ENCODE results near the gene WDR48. TPM values are rescaled to one million over a fixed set of nuclear protein-coding genes. Genes with fewer than 3 reads are reported as not detected.

Gene WDR48
- total RNA-seq, 2 experiments from 2014 or later, result 38.5 to 39.4 TPM

- Mint-ChIP-seq H3K27me3 (no peaks in the 10 kb centered on the region), H3K36me3 (peaks cover 11% of the 10 kb centered on the region), H3K27ac (peak overlapping the region; percentile 27), H3K4me3 (no peak overlapping the region), H3K9me3 (no peaks in the 10 kb centered on the region), H3K4me1 (peaks cover 8% of the 10 kb centered on the region)
- DNase-seq (no peak), ATAC-seq (ENCODE audit: low read depth) (no peak)
- POLR2A ChIA-PET, result interaction anchor here (1.4 kb wide), 1 partner anchor 10 kb away, joined by 4 read pairs; no protein-coding TSS in a partner anchor
Observed at GRCh38 chr3:39137435-39137936, 85.7 kb downstream of the WDR48 start.

- Mint-ChIP-seq H3K36me3 (peaks cover 14% of the 10 kb centered on the region), H3K4me1 (peaks cover 8% of the 10 kb centered on the region), H3K9me3 (no peaks in the 10 kb centered on the region), H3K27me3 (no peaks in the 10 kb centered on the region), H3K4me3 (no peak overlapping the region), H3K27ac (peak overlapping the region; percentile 27)
- POLR2A ChIA-PET, result interaction anchor here (1.4 kb wide), 1 partner anchor 9 kb away, joined by 4 read pairs; no protein-coding TSS in a partner anchor
- ATAC-seq (ENCODE audit: low read depth), result no peak
- no peak for DNase-seq
Observed at GRCh38 chr3:39137991-39138803, 86.4 kb downstream of the WDR48 start.

- H3K27me3 Mint-ChIP-seq, result no peaks in the 10 kb centered on the region
- H3K36me3 Mint-ChIP-seq, result peaks cover 17% of the 10 kb centered on the region
- no peak overlapping the region for H3K4me3 Mint-ChIP-seq
- H3K4me1 Mint-ChIP-seq, result peaks cover 8% of the 10 kb centered on the region
- DNase-seq, result no peak
- no peaks in the 10 kb centered on the region for H3K9me3 Mint-ChIP-seq
- no peak for ATAC-seq (ENCODE audit: low read depth)
- POLR2A ChIA-PET, result no interaction called here
- H3K27ac Mint-ChIP-seq, result peak overlapping the region; percentile 18
Observed at GRCh38 chr3:39138804-39139415, 87.1 kb downstream of the WDR48 start.

- Mint-ChIP-seq H3K27ac (peak overlapping the region; percentile 39), H3K36me3 (peaks cover 19% of the 10 kb centered on the region), H3K27me3 (no peaks in the 10 kb centered on the region), H3K4me1 (peaks cover 8% of the 10 kb centered on the region), H3K9me3 (no peaks in the 10 kb centered on the region), H3K4me3 (no peak overlapping the region)
- no peak for ATAC-seq (ENCODE audit: low read depth)
- POLR2A ChIA-PET, result no interaction called here
- no peak for DNase-seq
Observed at GRCh38 chr3:39139442-39139841, 87.6 kb downstream of the WDR48 start.

- ATAC-seq (ENCODE audit: low read depth), result no peak
- peaks cover 8% of the 10 kb centered on the region for H3K4me1 Mint-ChIP-seq
- peaks cover 21% of the 10 kb centered on the region for H3K36me3 Mint-ChIP-seq
Observed at GRCh38 chr3:39140341-39140971, 88.6 kb downstream of the WDR48 start.

GRCh38 chr3:39141171-39141995 is 89.6 kb downstream of the WDR48 start:
- Mint-ChIP-seq H3K27ac (peak overlapping the region; percentile 30), H3K27me3 (no peaks in the 10 kb centered on the region), H3K9me3 (no peaks in the 10 kb centered on the region), H3K4me3 (no peak overlapping the region), H3K4me1 (peaks cover 14% of the 10 kb centered on the region), H3K36me3 (peaks cover 26% of the 10 kb centered on the region)
- no peak for DNase-seq
- POLR2A ChIA-PET, result interaction anchor here (1.4 kb wide), 1 partner anchor 36 kb away, joined by 3 read pairs; no protein-coding TSS in a partner anchor
- no peak for ATAC-seq (ENCODE audit: low read depth)

More at GRCh38 chr3:39140341-39140971, 88.6 kb downstream of the WDR48 start:
- Mint-ChIP-seq H3K4me3 (no peak overlapping the region), H3K9me3 (no peaks in the 10 kb centered on the region), H3K27ac (no peak overlapping the region), H3K27me3 (no peaks in the 10 kb centered on the region)
- no peak for DNase-seq
- POLR2A ChIA-PET, result no interaction called here

GRCh38 chr3:39142067-39142466 is 90.3 kb downstream of the WDR48 start:
- no peak for DNase-seq
- no peaks in the 10 kb centered on the region for H3K27me3 Mint-ChIP-seq

GRCh38 chr3:39143051-39143885 is 91.5 kb downstream of the WDR48 start:
- peaks cover 29% of the 10 kb centered on the region for H3K4me1 Mint-ChIP-seq
- DNase-seq (no peak), ATAC-seq (ENCODE audit: low read depth) (no peak)
- POLR2A ChIA-PET, result interaction anchor here (1.3 to 1.4 kb wide), 2 partner anchors 35 to 37 kb away, joined by 3 to 5 read pairs; partner anchors contain the start of gene TTC21A
- no peak overlapping the region for H3K27ac Mint-ChIP-seq
- no peaks in the 10 kb centered on the region for H3K27me3 Mint-ChIP-seq
- peaks cover 27% of the 10 kb centered on the region for H3K36me3 Mint-ChIP-seq
- H3K4me3 Mint-ChIP-seq, result no peak overlapping the region
- no peaks in the 10 kb centered on the region for H3K9me3 Mint-ChIP-seq

More at GRCh38 chr3:39142067-39142466, 90.3 kb downstream of the WDR48 start:
- POLR2A ChIA-PET, result interaction anchor here (1.4 kb wide), 1 partner anchor 36 kb away, joined by 3 read pairs; no protein-coding TSS in a partner anchor
- H3K36me3 Mint-ChIP-seq, result peaks cover 31% of the 10 kb centered on the region
- no peak for ATAC-seq (ENCODE audit: low read depth)
- peaks cover 19% of the 10 kb centered on the region for H3K4me1 Mint-ChIP-seq
- no peak overlapping the region for H3K27ac Mint-ChIP-seq
- no peaks in the 10 kb centered on the region for H3K9me3 Mint-ChIP-seq
- no peak overlapping the region for H3K4me3 Mint-ChIP-seq

GRCh38 chr3:39144095-39144747 is 92.4 kb downstream of the WDR48 start:
- Mint-ChIP-seq H3K9me3 (no peaks in the 10 kb centered on the region), H3K27ac (no peak overlapping the region), H3K4me1 (peaks cover 39% of the 10 kb centered on the region), H3K4me3 (no peak overlapping the region), H3K36me3 (peaks cover 27% of the 10 kb centered on the region), H3K27me3 (no peaks in the 10 kb centered on the region)
- no peak for ATAC-seq (ENCODE audit: low read depth)
- POLR2A ChIA-PET, result interaction anchor here (1.3 kb wide), 1 partner anchor 36 kb away, joined by 5 read pairs; the partner anchor contains the start of gene TTC21A
- no peak for DNase-seq

- H3K27ac Mint-ChIP-seq, result no peak overlapping the region
- POLR2A ChIA-PET, result no interaction called here
- no peak overlapping the region for H3K4me3 Mint-ChIP-seq
- peaks cover 45% of the 10 kb centered on the region for H3K4me1 Mint-ChIP-seq
- DNase-seq (no peak), ATAC-seq (ENCODE audit: low read depth) (no peak)
- no peaks in the 10 kb centered on the region for H3K27me3 Mint-ChIP-seq
- H3K9me3 Mint-ChIP-seq, result no peaks in the 10 kb centered on the region
- H3K36me3 Mint-ChIP-seq, result peaks cover 27% of the 10 kb centered on the region
Observed at GRCh38 chr3:39144748-39145380, 93.0 kb downstream of the WDR48 start.

- POLR2A ChIA-PET, result interaction anchor here (0.7 to 3.4 kb wide), 3 partner anchors 16 to 32 kb away, joined by 3 to 17 read pairs (median 3); no protein-coding TSS in a partner anchor
- Mint-ChIP-seq H3K9me3 (no peaks in the 10 kb centered on the region), H3K4me3 (peak overlapping the region; percentile 96), H3K36me3 (peaks cover 27% of the 10 kb centered on the region), H3K27ac (peak overlapping the region; percentile 97), H3K4me1 (peaks cover 54% of the 10 kb centered on the region), H3K27me3 (no peaks in the 10 kb centered on the region)
- DNase-seq (no peak), ATAC-seq (ENCODE audit: low read depth) (no peak)
Observed at GRCh38 chr3:39146083-39146501, 94.3 kb downstream of the WDR48 start.

All from activated naive CD8-positive, alpha-beta T cell treated with anti-CD3 and anti-CD28 coated beads, Interleukin-2, amount 10 ng/mL, durations not matched to agents 7 days and 5 days (primary cell).